MM.1S (cell line): ENCODE data around the gene ITSN2.

Experiments
- CTCF ChIP-seq: fragments of 300-600 bp; sonication (generic); IDR thresholded peaks from 2 replicates; pipeline ENCODE4 v1.5.1; 2016; ENCODE audit warnings: antibody characterized with exemption, low read length, mixed read lengths
- EZH2 ChIP-seq: fragments of 300-600 bp; sonication (generic); optimal IDR thresholded peaks from 2 replicates; pipeline ENCODE3; 2017; ENCODE audit warnings: low read depth, mild to moderate bottlenecking, antibody characterized with exemption, low read length, mixed read lengths

GRCh38 chr2:24360963-24361330 is 611 bp upstream of the ITSN2 start:
- TF ChIP-seq CTCF (no peak), EZH2 (no peak)
